Measurements from ENCODE around the gene EPS15. TPM values are rescaled to one million over a fixed set of nuclear protein-coding genes. Genes with fewer than 3 reads are reported as not detected.

Gene EPS15
- total and polyA plus RNA-seq, 4 donors: 8.8 to 52.1 (median 19.1) TPM

DNA sequence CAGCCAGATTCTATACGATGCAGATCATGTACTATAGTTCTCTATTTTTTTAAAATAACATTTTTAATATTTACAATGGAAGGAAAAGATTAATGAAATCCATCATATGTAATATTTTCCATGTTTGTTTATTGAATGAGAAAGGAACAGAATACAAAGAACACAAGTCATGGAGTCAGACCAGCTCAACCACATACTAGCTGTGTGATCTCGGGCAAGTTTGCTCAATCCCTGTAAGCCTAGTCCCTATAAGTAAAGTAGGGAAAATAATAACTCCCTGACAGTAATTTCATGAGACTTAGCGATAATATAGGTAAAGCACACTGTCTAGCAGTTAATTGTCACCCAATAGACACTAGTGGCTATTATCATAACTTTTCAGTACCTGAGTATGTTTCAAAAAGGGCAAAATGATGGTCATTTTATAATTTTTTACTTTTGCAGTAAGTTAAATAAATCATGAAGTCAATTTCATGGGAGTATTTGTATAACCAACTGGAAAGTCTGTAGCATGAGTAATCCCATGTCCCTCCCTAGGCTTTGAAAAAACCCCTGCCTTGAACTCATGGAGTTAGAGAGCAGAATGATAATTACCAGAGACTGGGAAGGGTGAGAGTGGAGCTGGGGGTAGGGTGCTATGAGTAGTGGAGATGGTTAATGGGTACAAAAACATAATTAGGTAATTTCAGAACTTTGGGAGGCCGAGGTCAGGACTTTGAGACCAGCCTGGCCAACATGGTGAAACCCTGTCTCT is 37.0 kb upstream of the EPS15 start:
- no peaks in the 10 kb centered on the region for H3K9me3 ChIP-seq (ENCODE audit: control insufficient read depth in 4 of 4, low read length in 3 of 4)
- H3K4me3 ChIP-seq (ENCODE audit: low read depth in 1 of 3, low read length in 3 of 3): no peak overlapping the region
- WGBS: 92% methylated on average over 4 of the region's 4 CpGs
- H3K27me3 ChIP-seq (ENCODE audit: control insufficient read depth in 4 of 4, insufficient read depth in 4 of 4, low read length in 3 of 4): no peaks in the 10 kb centered on the region
- H3K27ac ChIP-seq (ENCODE audit: low read depth in 1 of 2, low read length in 2 of 2): no peak overlapping the region
- H3K9ac ChIP-seq (ENCODE audit: low read depth in 1 of 2, low read length in 2 of 2): no peak overlapping the region
- H3K4me1 ChIP-seq (ENCODE audit: control insufficient read depth in 4 of 4, insufficient read depth in 4 of 4, low read length in 3 of 4): peaks cover 4 to 13% (median 8%) of the 10 kb centered on the region in 4 donors
- no peak for TF ChIP-seq JUND (IDR thresholded peaks at IDR 0.05)
- TF ChIP-seq EGR1 (IDR thresholded peaks at IDR 0.05; ENCODE audit: low read depth in 2 of 2): no peak
- TF ChIP-seq, protein P1, sequence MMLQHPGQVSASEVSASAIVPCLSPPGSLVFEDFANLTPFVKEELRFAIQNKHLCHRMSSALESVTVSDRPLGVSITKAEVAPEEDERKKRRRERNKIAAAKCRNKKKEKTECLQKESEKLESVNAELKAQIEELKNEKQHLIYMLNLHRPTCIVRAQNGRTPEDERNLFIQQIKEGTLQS (IDR thresholded peaks at IDR 0.05): no peak
- TF ChIP-seq NR2F2 (IDR thresholded peaks at IDR 0.05): no peak
- TF ChIP-seq FOXA2 (IDR thresholded peaks at IDR 0.05): no peak
- no peak for TF ChIP-seq HNF4G (IDR thresholded peaks at IDR 0.05)
- TF ChIP-seq, protein P2, sequence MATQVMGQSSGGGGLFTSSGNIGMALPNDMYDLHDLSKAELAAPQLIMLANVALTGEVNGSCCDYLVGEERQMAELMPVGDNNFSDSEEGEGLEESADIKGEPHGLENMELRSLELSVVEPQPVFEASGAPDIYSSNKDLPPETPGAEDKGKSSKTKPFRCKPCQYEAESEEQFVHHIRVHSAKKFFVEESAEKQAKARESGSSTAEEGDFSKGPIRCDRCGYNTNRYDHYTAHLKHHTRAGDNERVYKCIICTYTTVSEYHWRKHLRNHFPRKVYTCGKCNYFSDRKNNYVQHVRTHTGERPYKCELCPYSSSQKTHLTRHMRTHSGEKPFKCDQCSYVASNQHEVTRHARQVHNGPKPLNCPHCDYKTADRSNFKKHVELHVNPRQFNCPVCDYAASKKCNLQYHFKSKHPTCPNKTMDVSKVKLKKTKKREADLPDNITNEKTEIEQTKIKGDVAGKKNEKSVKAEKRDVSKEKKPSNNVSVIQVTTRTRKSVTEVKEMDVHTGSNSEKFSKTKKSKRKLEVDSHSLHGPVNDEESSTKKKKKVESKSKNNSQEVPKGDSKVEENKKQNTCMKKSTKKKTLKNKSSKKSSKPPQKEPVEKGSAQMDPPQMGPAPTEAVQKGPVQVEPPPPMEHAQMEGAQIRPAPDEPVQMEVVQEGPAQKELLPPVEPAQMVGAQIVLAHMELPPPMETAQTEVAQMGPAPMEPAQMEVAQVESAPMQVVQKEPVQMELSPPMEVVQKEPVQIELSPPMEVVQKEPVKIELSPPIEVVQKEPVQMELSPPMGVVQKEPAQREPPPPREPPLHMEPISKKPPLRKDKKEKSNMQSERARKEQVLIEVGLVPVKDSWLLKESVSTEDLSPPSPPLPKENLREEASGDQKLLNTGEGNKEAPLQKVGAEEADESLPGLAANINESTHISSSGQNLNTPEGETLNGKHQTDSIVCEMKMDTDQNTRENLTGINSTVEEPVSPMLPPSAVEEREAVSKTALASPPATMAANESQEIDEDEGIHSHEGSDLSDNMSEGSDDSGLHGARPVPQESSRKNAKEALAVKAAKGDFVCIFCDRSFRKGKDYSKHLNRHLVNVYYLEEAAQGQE (IDR thresholded peaks at IDR 0.05): no peak
- no peak for TF ChIP-seq SP1 (IDR thresholded peaks at IDR 0.05)
- no peak for TF ChIP-seq RXRA (IDR thresholded peaks at IDR 0.05)
- TF ChIP-seq FOXA1 (IDR thresholded peaks at IDR 0.05): no peak
- TF ChIP-seq TAF1 (conservative IDR thresholded peaks at IDR 0.05): no peak
- TF ChIP-seq, protein P3, sequence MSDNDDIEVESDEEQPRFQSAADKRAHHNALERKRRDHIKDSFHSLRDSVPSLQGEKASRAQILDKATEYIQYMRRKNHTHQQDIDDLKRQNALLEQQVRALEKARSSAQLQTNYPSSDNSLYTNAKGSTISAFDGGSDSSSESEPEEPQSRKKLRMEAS (IDR thresholded peaks at IDR 0.05): no peak
- TF ChIP-seq, protein P4, sequence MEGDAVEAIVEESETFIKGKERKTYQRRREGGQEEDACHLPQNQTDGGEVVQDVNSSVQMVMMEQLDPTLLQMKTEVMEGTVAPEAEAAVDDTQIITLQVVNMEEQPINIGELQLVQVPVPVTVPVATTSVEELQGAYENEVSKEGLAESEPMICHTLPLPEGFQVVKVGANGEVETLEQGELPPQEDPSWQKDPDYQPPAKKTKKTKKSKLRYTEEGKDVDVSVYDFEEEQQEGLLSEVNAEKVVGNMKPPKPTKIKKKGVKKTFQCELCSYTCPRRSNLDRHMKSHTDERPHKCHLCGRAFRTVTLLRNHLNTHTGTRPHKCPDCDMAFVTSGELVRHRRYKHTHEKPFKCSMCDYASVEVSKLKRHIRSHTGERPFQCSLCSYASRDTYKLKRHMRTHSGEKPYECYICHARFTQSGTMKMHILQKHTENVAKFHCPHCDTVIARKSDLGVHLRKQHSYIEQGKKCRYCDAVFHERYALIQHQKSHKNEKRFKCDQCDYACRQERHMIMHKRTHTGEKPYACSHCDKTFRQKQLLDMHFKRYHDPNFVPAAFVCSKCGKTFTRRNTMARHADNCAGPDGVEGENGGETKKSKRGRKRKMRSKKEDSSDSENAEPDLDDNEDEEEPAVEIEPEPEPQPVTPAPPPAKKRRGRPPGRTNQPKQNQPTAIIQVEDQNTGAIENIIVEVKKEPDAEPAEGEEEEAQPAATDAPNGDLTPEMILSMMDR (IDR thresholded peaks at IDR 0.05; ENCODE audit: low read depth, low read length, missing input control): no peak
- TF ChIP-seq GABPA (IDR thresholded peaks at IDR 0.05 in 1 of 2, conservative IDR thresholded peaks at IDR 0.05 in 1 of 2): no peak
- TF ChIP-seq, protein P5, sequence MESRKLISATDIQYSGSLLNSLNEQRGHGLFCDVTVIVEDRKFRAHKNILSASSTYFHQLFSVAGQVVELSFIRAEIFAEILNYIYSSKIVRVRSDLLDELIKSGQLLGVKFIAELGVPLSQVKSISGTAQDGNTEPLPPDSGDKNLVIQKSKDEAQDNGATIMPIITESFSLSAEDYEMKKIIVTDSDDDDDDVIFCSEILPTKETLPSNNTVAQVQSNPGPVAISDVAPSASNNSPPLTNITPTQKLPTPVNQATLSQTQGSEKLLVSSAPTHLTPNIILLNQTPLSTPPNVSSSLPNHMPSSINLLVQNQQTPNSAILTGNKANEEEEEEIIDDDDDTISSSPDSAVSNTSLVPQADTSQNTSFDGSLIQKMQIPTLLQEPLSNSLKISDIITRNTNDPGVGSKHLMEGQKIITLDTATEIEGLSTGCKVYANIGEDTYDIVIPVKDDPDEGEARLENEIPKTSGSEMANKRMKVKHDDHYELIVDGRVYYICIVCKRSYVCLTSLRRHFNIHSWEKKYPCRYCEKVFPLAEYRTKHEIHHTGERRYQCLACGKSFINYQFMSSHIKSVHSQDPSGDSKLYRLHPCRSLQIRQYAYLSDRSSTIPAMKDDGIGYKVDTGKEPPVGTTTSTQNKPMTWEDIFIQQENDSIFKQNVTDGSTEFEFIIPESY (IDR thresholded peaks at IDR 0.05): no peak
- TF ChIP-seq HNF4A (conservative IDR thresholded peaks at IDR 0.05): no peak
- no peak for TF ChIP-seq RAD21 (IDR thresholded peaks at IDR 0.05)
- no peak for TF ChIP-seq YY1 (IDR thresholded peaks at IDR 0.05)
- no peak for DNase-seq (ENCODE audit: low spot score)
- no peaks in the 10 kb centered on the region for H3K36me3 ChIP-seq (ENCODE audit: control insufficient read depth in 4 of 4, insufficient read depth in 3 of 4, low read depth in 1 of 4, low read length in 3 of 4)

All from liver (tissue), 9 donors.